GM21576 (cell line): ENCODE results near the gene GDF11.

Experiments
- ATAC-seq: cut with Tn5 transposase; IDR thresholded peaks from one replicate; pipeline ENCODE4 v1.9.1; 2021; ENCODE audit warnings: mild to moderate bottlenecking, moderate library complexity; ENCODE audit not compliant: unreplicated experiment

Gene GDF11

GRCh38 chr12:55722948-55723347, 20.0 kb upstream of the GDF11 start:
- ATAC-seq: no peak

GRCh38 chr12:55723516-55724225, 19.3 kb upstream of the GDF11 start:
- ATAC-seq: no peak

GRCh38 chr12:55724226-55724939, 18.5 kb upstream of the GDF11 start:
- ATAC-seq: peak; percentile 37

GRCh38 chr12:55724940-55725309, 18.0 kb upstream of the GDF11 start:
- ATAC-seq: no peak

- ATAC-seq: no peak
These were observed 17.4 kb upstream of the GDF11 start for GRCh38 chr12:55725556-55725955.

GRCh38 chr12:55726971-55727370, 16.0 kb upstream of the GDF11 start:
- ATAC-seq: no peak

- ATAC-seq: no peak
These were observed 15.2 kb upstream of the GDF11 start for GRCh38 chr12:55727643-55728185.

- peak; percentile 7 for ATAC-seq
These were observed 14.6 kb upstream of the GDF11 start for GRCh38 chr12:55728186-55728938.

- ATAC-seq: peak; percentile 68
These were observed 13.7 kb upstream of the GDF11 start, which contains the start of gene CD63 for GRCh38 chr12:55728939-55729818. Gene CD63, minus strand, starts transcription at chr12:55729009. Its CDS starts 668 bp downstream, at chr12:55728341.

GRCh38 chr12:55729819-55730818, 12.8 kb upstream of the GDF11 start:
- peak; percentile 31 for ATAC-seq

- ATAC-seq: no peak
These were observed 10.6 kb upstream of the GDF11 start for GRCh38 chr12:55732288-55732687.

- ATAC-seq: no peak
These were observed 9.8 kb upstream of the GDF11 start for GRCh38 chr12:55733021-55733555.

GRCh38 chr12:55733858-55734257, 9.1 kb upstream of the GDF11 start:
- no peak for ATAC-seq

GRCh38 chr12:55734595-55734994, 8.3 kb upstream of the GDF11 start:
- no peak for ATAC-seq

GRCh38 chr12:55736076-55736475, 6.8 kb upstream of the GDF11 start:
- no peak for ATAC-seq

- peak; percentile 43 for ATAC-seq
These were observed 5.9 kb upstream of the GDF11 start for GRCh38 chr12:55736780-55737580.

GRCh38 chr12:55737581-55738122, 5.3 kb upstream of the GDF11 start:
- ATAC-seq: no peak
